ENCODE results near the gene RFC1.
"Not testable (repeated sequence)": the region's sequence is repeated elsewhere in the genome, so short reads cannot be mapped to it uniquely, and the experiment has no call there.

RFC1 gene

GRCh38 chr4:39390603-39391002 is 24.4 kb upstream of the RFC1 start:
- no peak overlapping the region for H3K4me2 ChIP-seq
- no peaks in the 10 kb centered on the region for H3K36me3 ChIP-seq
- no peak overlapping the region for H3K27ac ChIP-seq
- H3K9ac ChIP-seq: no peak overlapping the region
- no peak for TF ChIP-seq Cebpa-rat (IDR thresholded peaks at IDR 0.05)
- no peaks in the 10 kb centered on the region for H3K27me3 ChIP-seq
- H3K4me3 ChIP-seq: no peak overlapping the region
- H4K20me1 ChIP-seq: no peaks in the 10 kb centered on the region
- no peaks in the 10 kb centered on the region for H3K4me1 ChIP-seq
- H3K9me3 ChIP-seq: no peaks in the 10 kb centered on the region

- Histone ChIP-seq H3K4me3 (no peak overlapping the region), H3K4me2 (no peak overlapping the region), H3K9me3 (no peaks in the 10 kb centered on the region), H3K4me1 (no peaks in the 10 kb centered on the region), H3K27me3 (no peaks in the 10 kb centered on the region), H3K9ac (no peak overlapping the region), H4K20me1 (no peaks in the 10 kb centered on the region), H3K36me3 (no peaks in the 10 kb centered on the region), H3K27ac (no peak overlapping the region)
- no peak for TF ChIP-seq Cebpa-rat (IDR thresholded peaks at IDR 0.05)
Observed at GRCh38 chr4:39384563-39384962, 18.4 kb upstream of the RFC1 start.

GRCh38 chr4:39383690-39384089 is 17.5 kb upstream of the RFC1 start:
- no peak overlapping the region for H3K4me3 ChIP-seq
- no peaks in the 10 kb centered on the region for H4K20me1 ChIP-seq
- H3K27me3 ChIP-seq: no peaks in the 10 kb centered on the region
- no peak for TF ChIP-seq Cebpa-rat (IDR thresholded peaks at IDR 0.05)
- H3K4me1 ChIP-seq: no peaks in the 10 kb centered on the region
- H3K9me3 ChIP-seq: peaks cover under 1% of the 10 kb centered on the region; the same call in 1 of the 2 replicates
- no peak overlapping the region for H3K9ac ChIP-seq
- H3K27ac ChIP-seq: no peak overlapping the region
- H3K36me3 ChIP-seq: no peaks in the 10 kb centered on the region
- H3K4me2 ChIP-seq: no peak overlapping the region

GRCh38 chr4:39375478-39375877 is 9.3 kb upstream of the RFC1 start:
- Histone ChIP-seq H3K27ac (no peak overlapping the region), H3K4me3 (no peak overlapping the region), H3K9me3 (peaks cover 25% of the 10 kb centered on the region), H3K36me3 (no peaks in the 10 kb centered on the region), H3K27me3 (no peaks in the 10 kb centered on the region), H3K9ac (no peak overlapping the region), H4K20me1 (no peaks in the 10 kb centered on the region), H3K4me2 (no peak overlapping the region), H3K4me1 (no peaks in the 10 kb centered on the region)
- no peak for TF ChIP-seq Cebpa-rat (IDR thresholded peaks at IDR 0.05)

GRCh38 chr4:39371209-39371608 is 5.0 kb upstream of the RFC1 start:
- not testable (repeated sequence) for H3K27ac ChIP-seq, H3K4me1 ChIP-seq, H3K4me3 ChIP-seq, H3K27me3 ChIP-seq, H3K4me2 ChIP-seq, H4K20me1 ChIP-seq, H3K9ac ChIP-seq, H3K36me3 ChIP-seq
- H3K9me3 ChIP-seq: peaks cover 32% of the 10 kb centered on the region

GRCh38 chr4:39369301-39369700 is 3.1 kb upstream of the RFC1 start:
- H3K4me3 ChIP-seq: no peak overlapping the region
- H4K20me1 ChIP-seq: peaks cover 15% of the 10 kb centered on the region
- no peaks in the 10 kb centered on the region for H3K36me3 ChIP-seq
- H3K9me3 ChIP-seq: peaks cover 32% of the 10 kb centered on the region
- H3K9ac ChIP-seq: no peak overlapping the region
- no peak for TF ChIP-seq Cebpa-rat (IDR thresholded peaks at IDR 0.05)
- H3K27ac ChIP-seq: no peak overlapping the region
- no peak overlapping the region for H3K4me2 ChIP-seq
- no peaks in the 10 kb centered on the region for H3K27me3 ChIP-seq
- peaks cover 15% of the 10 kb centered on the region for H3K4me1 ChIP-seq

GRCh38 chr4:39367166-39367565 is 1.0 kb upstream of the RFC1 start:
- peaks cover 5% of the 10 kb centered on the region; the same call in 1 of the 2 replicates for H3K36me3 ChIP-seq
- peaks cover 27% of the 10 kb centered on the region for H3K9me3 ChIP-seq
- no peak for TF ChIP-seq Cebpa-rat (IDR thresholded peaks at IDR 0.05)
- no peak overlapping the region for H3K4me3 ChIP-seq
- peaks cover 25% of the 10 kb centered on the region for H3K4me1 ChIP-seq
- H3K27ac ChIP-seq: no peak overlapping the region
- H3K4me2 ChIP-seq: peak overlapping the region; percentile 88; the same call in 1 of the 2 replicates
- no peaks in the 10 kb centered on the region for H3K27me3 ChIP-seq
- no peak overlapping the region for H3K9ac ChIP-seq
- peaks cover 34% of the 10 kb centered on the region for H4K20me1 ChIP-seq

- Histone ChIP-seq H3K36me3 (peaks cover 18% of the 10 kb centered on the region; the same call in 1 of the 2 replicates), H3K4me2 (peak overlapping the region; percentile 88), H3K27me3 (no peaks in the 10 kb centered on the region), H3K27ac (peak overlapping the region; percentile 85), H3K4me1 (peaks cover 25% of the 10 kb centered on the region), H4K20me1 (peaks cover 47% of the 10 kb centered on the region), H3K9me3 (peaks cover 19% of the 10 kb centered on the region), H3K4me3 (peak overlapping the region; percentile 84), H3K9ac (peak overlapping the region; percentile 87)
- no peak for TF ChIP-seq Cebpa-rat (IDR thresholded peaks at IDR 0.05)
Observed at GRCh38 chr4:39365360-39365759, 802 bp downstream of the RFC1 start.

GRCh38 chr4:39363773-39364393 is 2.3 kb downstream of the RFC1 start:
- peak overlapping the region; percentile 88 for H3K4me2 ChIP-seq
- H3K27ac ChIP-seq: no peak overlapping the region
- no peak overlapping the region for H3K9ac ChIP-seq
- H3K9me3 ChIP-seq: peaks cover 14% of the 10 kb centered on the region; the same call in 1 of the 2 replicates
- peaks cover 26% of the 10 kb centered on the region for H3K4me1 ChIP-seq
- peaks cover 28% of the 10 kb centered on the region; the same call in 1 of the 2 replicates for H3K36me3 ChIP-seq
- H3K4me3 ChIP-seq: no peak overlapping the region
- no peaks in the 10 kb centered on the region for H3K27me3 ChIP-seq
- TF ChIP-seq Cebpa-rat (IDR thresholded peaks at IDR 0.05): no peak
- peaks cover 50% of the 10 kb centered on the region for H4K20me1 ChIP-seq

GRCh38 chr4:39362827-39363226 is 3.3 kb downstream of the RFC1 start:
- peaks cover 34% of the 10 kb centered on the region; the same call in 1 of the 2 replicates for H3K36me3 ChIP-seq
- TF ChIP-seq Cebpa-rat (IDR thresholded peaks at IDR 0.05): no peak
- no peak overlapping the region for H3K4me3 ChIP-seq
- H3K9me3 ChIP-seq: peaks cover 14% of the 10 kb centered on the region; the same call in 1 of the 2 replicates
- H3K4me2 ChIP-seq: no peak overlapping the region
- H3K27ac ChIP-seq: no peak overlapping the region
- H3K4me1 ChIP-seq: peaks cover 34% of the 10 kb centered on the region
- no peaks in the 10 kb centered on the region for H3K27me3 ChIP-seq
- no peak overlapping the region for H3K9ac ChIP-seq
- peaks cover 61% of the 10 kb centered on the region for H4K20me1 ChIP-seq

- peaks cover 77% of the 10 kb centered on the region for H4K20me1 ChIP-seq
- H3K36me3 ChIP-seq: peaks cover 40% of the 10 kb centered on the region; the same call in 1 of the 2 replicates
- H3K27me3 ChIP-seq, H3K4me2 ChIP-seq, H3K9ac ChIP-seq, H3K27ac ChIP-seq, H3K4me3 ChIP-seq: not testable (repeated sequence)
- peaks cover 14% of the 10 kb centered on the region; the same call in 1 of the 2 replicates for H3K9me3 ChIP-seq
- H3K4me1 ChIP-seq: peaks cover 48% of the 10 kb centered on the region
Observed at GRCh38 chr4:39360611-39361010, 5.6 kb downstream of the RFC1 start.

All from BLaER1 (cell line).